HepG2 (cell line): Measurements from ENCODE around the gene PSMD1. TPM values are rescaled to one million over a fixed set of nuclear protein-coding genes. Genes with fewer than 3 reads are reported as not detected.

ENCODE experiments used
- ARNTL ChIP-seq: sonication (generic); formaldehyde crosslinking; IDR thresholded peaks from 2 replicates; pipeline ENCODE4 v1.4.0; 2020; ENCODE audit warnings: mild to moderate bottlenecking, missing genetic modification reagents
- ATAD3A ChIP-seq: sonication (generic); formaldehyde crosslinking; IDR thresholded peaks from 2 replicates; pipeline ENCODE4 v1.4.0; 2020; ENCODE audit warnings: missing genetic modification reagents
- ELF1 ChIP-seq: sonication (generic); formaldehyde crosslinking; IDR thresholded peaks from 2 replicates; pipeline ENCODE4 v1.4.0; 2020; ENCODE audit warnings: missing genetic modification reagents
- HCFC1 ChIP-seq: fragments of 150-350 bp; IDR thresholded peaks from 2 replicates; pipeline ENCODE4 v1.6.1; 2014; ENCODE audit warnings: low read depth, low read length
- HNF4A ChIP-seq: sonication (generic); formaldehyde crosslinking; IDR thresholded peaks from 2 replicates; pipeline ENCODE4 v1.4.0; 2020; ENCODE audit warnings: missing genetic modification reagents
- HNRNPH1 ChIP-seq: fragments of 200-400 bp; formaldehyde crosslinking; optimal IDR thresholded peaks from 2 replicates; pipeline ENCODE3; 2017; ENCODE audit warnings: mild to moderate bottlenecking, low read depth, low read length
- MAF1 ChIP-seq: sonication (generic); formaldehyde crosslinking; IDR thresholded peaks from 2 replicates; pipeline ENCODE4 v1.5.0; 2020; ENCODE audit warnings: missing genetic modification reagents, borderline replicate concordance
- NR2C2 ChIP-seq: sonication (generic); formaldehyde crosslinking; IDR thresholded peaks from 2 replicates; pipeline ENCODE4 v1.4.0; 2020; ENCODE audit warnings: missing genetic modification reagents, mild to moderate bottlenecking, moderate library complexity, borderline replicate concordance
- PHB2 ChIP-seq: fragments of 450-650 bp; IDR thresholded peaks from 2 replicates; pipeline ENCODE4 v1.6.1; 2018; ENCODE audit not compliant: partially characterized antibody
- PTBP1 ChIP-seq: fragments of 200-400 bp; formaldehyde crosslinking; IDR thresholded peaks from 2 replicates; pipeline ENCODE4 v1.6.1; 2018; ENCODE audit warnings: low read length, low read depth; ENCODE audit not compliant: poor library complexity, severe bottlenecking
- RCOR2 ChIP-seq: IDR thresholded peaks from 2 replicates; pipeline ENCODE4 v1.6.1; 2016; ENCODE audit warnings: missing biosample characterization, missing genetic modification reagents
- SP1 ChIP-seq, 2 experiments: fragments of 450-650 bp in 1 of 2; sonication (generic) in 1 of 2; formaldehyde crosslinking in 1 of 2; IDR thresholded peaks; 2 replicates each; pipeline versions ENCODE4 v1.4.0 to v1.6.1; 2016 to 2020; ENCODE audit warnings: missing genetic modification reagents in 1 of 2
- U2AF2 ChIP-seq: fragments of 200-400 bp; formaldehyde crosslinking; IDR thresholded peaks from 2 replicates; pipeline ENCODE4 v1.6.1; 2017; ENCODE audit warnings: low read depth, mild to moderate bottlenecking, low read length
- ZFP62 ChIP-seq: sonication (generic); formaldehyde crosslinking; IDR thresholded peaks from 2 replicates; pipeline ENCODE4 v1.4.0; 2020; ENCODE audit warnings: missing genetic modification reagents
- ZNF205 ChIP-seq: IDR thresholded peaks from 2 replicates; pipeline ENCODE4 v1.6.1; 2018; ENCODE audit warnings: missing biosample characterization, missing genetic modification reagents
- ZNF564 ChIP-seq: sonication (generic); formaldehyde crosslinking; IDR thresholded peaks from 2 replicates; pipeline ENCODE4 v1.8.1; 2023; ENCODE audit warnings: mild to moderate bottlenecking, missing genetic modification reagents
- ZNF761 ChIP-seq: sonication (generic); formaldehyde crosslinking; conservative IDR thresholded peaks from 2 replicates; pipeline ENCODE4 v1.4.0; 2020; ENCODE audit warnings: mild to moderate bottlenecking, missing genetic modification reagents
- ZSCAN9 ChIP-seq: IDR thresholded peaks from 2 replicates; pipeline ENCODE4 v1.6.1; 2016; ENCODE audit warnings: borderline replicate concordance
- polyA plus RNA-seq, 8 experiments: library from polyadenylated mRNA; depleted of rRNA in 3 of 8; stranded (reverse) in 7 of 8; unstranded in 1 of 8; fragments of >200 nt; fragmentation: Illumina TruSeq in 4 of 8; extraction: Trizol in 4 of 8; gene quantifications; 2 replicates each; pipeline versions ENCODE4 v1.2.1 to v1.2.3, GENCODE V29; 2011 to 2016; ENCODE audit warnings: low read depth in 4 of 8, missing spikeins in 1 of 8, mixed read lengths in 1 of 8; ENCODE audit not compliant: insufficient read depth in 1 of 8
- total RNA-seq, 5 experiments: library from RNA; depleted of rRNA; stranded (reverse); fragments of >200 nt; fragmentation: Illumina TruSeq; extraction: Trizol; gene quantifications; 2 replicates each; pipeline ENCODE4 v1.2.3, GENCODE V29; 2016; ENCODE audit warnings: low read depth in 1 of 5
- TF ChIP-seq, protein P1 (sequence below): sonication (generic); formaldehyde crosslinking; IDR thresholded peaks from 2 replicates; pipeline ENCODE4 v1.5.1; 2020; ENCODE audit warnings: mild to moderate bottlenecking, missing genetic modification reagents, borderline replicate concordance
- TF ChIP-seq, protein P2 (sequence below): sonication (generic); formaldehyde crosslinking; IDR thresholded peaks from 2 replicates; pipeline ENCODE4 v1.5.0; 2020; ENCODE audit warnings: missing genetic modification reagents
- TF ChIP-seq, protein P3 (sequence below): sonication (generic); formaldehyde crosslinking; conservative IDR thresholded peaks from 2 replicates; pipeline ENCODE4 v1.8.0; 2022; ENCODE audit warnings: low read depth, missing genetic modification reagents
- TF ChIP-seq, protein P4 (sequence below): fragments of 450-650 bp; IDR thresholded peaks from 2 replicates; pipeline ENCODE4 v1.6.1; 2017

PSMD1 gene
- total and polyA plus RNA-seq, 2 of the 13 experiments (the other 11 are each of a cell fraction or from before 2014, with no cell fraction given) = 136 to 191 TPM

DNA sequence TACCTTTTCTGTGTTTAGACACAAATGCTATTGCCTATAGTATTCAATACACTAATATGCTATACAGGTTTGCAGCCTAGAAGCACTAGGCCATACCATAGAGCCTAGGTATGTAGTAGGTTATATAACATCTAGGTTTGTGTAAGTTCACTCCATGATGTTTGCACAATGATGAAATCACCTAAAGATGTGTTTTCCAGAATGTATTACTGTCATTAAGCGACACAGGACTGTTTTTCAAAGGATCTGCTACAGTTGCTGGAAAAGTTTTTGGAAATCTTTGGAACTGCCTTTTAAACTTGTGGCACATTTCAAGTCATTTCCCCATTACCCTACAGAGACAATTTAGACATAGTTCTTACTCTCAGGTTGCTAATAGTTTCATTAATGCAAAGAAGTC, 9.3 kb downstream of the PSMD1 start (continued):
- TF ChIP-seq, protein P1, sequence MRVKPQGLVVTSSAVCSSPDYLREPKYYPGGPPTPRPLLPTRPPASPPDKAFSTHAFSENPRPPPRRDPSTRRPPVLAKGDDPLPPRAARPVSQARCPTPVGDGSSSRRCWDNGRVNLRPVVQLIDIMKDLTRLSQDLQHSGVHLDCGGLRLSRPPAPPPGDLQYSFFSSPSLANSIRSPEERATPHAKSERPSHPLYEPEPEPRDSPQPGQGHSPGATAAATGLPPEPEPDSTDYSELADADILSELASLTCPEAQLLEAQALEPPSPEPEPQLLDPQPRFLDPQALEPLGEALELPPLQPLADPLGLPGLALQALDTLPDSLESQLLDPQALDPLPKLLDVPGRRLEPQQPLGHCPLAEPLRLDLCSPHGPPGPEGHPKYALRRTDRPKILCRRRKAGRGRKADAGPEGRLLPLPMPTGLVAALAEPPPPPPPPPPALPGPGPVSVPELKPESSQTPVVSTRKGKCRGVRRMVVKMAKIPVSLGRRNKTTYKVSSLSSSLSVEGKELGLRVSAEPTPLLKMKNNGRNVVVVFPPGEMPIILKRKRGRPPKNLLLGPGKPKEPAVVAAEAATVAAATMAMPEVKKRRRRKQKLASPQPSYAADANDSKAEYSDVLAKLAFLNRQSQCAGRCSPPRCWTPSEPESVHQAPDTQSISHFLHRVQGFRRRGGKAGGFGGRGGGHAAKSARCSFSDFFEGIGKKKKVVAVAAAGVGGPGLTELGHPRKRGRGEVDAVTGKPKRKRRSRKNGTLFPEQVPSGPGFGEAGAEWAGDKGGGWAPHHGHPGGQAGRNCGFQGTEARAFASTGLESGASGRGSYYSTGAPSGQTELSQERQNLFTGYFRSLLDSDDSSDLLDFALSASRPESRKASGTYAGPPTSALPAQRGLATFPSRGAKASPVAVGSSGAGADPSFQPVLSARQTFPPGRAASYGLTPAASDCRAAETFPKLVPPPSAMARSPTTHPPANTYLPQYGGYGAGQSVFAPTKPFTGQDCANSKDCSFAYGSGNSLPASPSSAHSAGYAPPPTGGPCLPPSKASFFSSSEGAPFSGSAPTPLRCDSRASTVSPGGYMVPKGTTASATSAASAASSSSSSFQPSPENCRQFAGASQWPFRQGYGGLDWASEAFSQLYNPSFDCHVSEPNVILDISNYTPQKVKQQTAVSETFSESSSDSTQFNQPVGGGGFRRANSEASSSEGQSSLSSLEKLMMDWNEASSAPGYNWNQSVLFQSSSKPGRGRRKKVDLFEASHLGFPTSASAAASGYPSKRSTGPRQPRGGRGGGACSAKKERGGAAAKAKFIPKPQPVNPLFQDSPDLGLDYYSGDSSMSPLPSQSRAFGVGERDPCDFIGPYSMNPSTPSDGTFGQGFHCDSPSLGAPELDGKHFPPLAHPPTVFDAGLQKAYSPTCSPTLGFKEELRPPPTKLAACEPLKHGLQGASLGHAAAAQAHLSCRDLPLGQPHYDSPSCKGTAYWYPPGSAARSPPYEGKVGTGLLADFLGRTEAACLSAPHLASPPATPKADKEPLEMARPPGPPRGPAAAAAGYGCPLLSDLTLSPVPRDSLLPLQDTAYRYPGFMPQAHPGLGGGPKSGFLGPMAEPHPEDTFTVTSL (CRISPR knock-in tag) = no peak; the same call in 1 of the 2 replicates
- TF ChIP-seq ATAD3A (no peak), ELF1 (no peak), RCOR2 (peak; percentile 83), SP1 (IDR thresholded peaks at IDR 0.05) (no peak), SP1 (CRISPR knock-in tag; IDR thresholded peaks at IDR 0.05) (no peak), NR2C2 (CRISPR knock-in tag) (no peak), ZNF761 (no peak), MAF1 (CRISPR knock-in tag) (no peak), HNF4A (CRISPR knock-in tag) (peak; percentile 25; the same call in 1 of the 2 replicates), ARNTL (no peak), PHB2 (no peak), ZFP62 (no peak), U2AF2 (no peak), HNRNPH1 (no peak), ZNF205 (no peak), ZNF564 (no peak), PTBP1 (no peak), ZSCAN9 (peak; percentile 58; the same call in 1 of the 2 replicates), HCFC1 (no peak)
- TF ChIP-seq, protein P2, sequence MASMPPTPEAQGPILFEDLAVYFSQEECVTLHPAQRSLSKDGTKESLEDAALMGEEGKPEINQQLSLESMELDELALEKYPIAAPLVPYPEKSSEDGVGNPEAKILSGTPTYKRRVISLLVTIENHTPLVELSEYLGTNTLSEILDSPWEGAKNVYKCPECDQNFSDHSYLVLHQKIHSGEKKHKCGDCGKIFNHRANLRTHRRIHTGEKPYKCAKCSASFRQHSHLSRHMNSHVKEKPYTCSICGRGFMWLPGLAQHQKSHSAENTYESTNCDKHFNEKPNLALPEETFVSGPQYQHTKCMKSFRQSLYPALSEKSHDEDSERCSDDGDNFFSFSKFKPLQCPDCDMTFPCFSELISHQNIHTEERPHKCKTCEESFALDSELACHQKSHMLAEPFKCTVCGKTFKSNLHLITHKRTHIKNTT (CRISPR knock-in tag) = no peak
- TF ChIP-seq, protein P3, sequence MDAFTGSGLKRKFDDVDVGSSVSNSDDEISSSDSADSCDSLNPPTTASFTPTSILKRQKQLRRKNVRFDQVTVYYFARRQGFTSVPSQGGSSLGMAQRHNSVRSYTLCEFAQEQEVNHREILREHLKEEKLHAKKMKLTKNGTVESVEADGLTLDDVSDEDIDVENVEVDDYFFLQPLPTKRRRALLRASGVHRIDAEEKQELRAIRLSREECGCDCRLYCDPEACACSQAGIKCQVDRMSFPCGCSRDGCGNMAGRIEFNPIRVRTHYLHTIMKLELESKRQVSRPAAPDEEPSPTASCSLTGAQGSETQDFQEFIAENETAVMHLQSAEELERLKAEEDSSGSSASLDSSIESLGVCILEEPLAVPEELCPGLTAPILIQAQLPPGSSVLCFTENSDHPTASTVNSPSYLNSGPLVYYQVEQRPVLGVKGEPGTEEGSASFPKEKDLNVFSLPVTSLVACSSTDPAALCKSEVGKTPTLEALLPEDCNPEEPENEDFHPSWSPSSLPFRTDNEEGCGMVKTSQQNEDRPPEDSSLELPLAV (CRISPR knock-in tag) = no peak
- TF ChIP-seq, protein P4, sequence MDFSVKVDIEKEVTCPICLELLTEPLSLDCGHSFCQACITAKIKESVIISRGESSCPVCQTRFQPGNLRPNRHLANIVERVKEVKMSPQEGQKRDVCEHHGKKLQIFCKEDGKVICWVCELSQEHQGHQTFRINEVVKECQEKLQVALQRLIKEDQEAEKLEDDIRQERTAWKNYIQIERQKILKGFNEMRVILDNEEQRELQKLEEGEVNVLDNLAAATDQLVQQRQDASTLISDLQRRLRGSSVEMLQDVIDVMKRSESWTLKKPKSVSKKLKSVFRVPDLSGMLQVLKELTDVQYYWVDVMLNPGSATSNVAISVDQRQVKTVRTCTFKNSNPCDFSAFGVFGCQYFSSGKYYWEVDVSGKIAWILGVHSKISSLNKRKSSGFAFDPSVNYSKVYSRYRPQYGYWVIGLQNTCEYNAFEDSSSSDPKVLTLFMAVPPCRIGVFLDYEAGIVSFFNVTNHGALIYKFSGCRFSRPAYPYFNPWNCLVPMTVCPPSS = no peak
